Fibroblast of lung (primary cell): ENCODE measurements around the gene BCAS3. TPM values are rescaled to one million over a fixed set of nuclear protein-coding genes. Genes with fewer than 3 reads are reported as not detected.

Experiments used
- DNase-seq, 2 donors: peaks; one replicate each; pipeline versions ENCODE4 v3.0.0 to v3.0.0-alpha.2; 2010; ENCODE audit warnings: low read depth in 2 of 2
- H2AFZ ChIP-seq: 2 replicates; pipeline ENCODE4 v1.5.1; 2012; ENCODE audit warnings: low read length, control low read depth, inconsistent platforms
- H3K27ac ChIP-seq: 2 replicates; pipeline ENCODE4 v1.5.1; 2011; ENCODE audit warnings: low read length, control low read depth; ENCODE audit not compliant: insufficient read depth
- H3K27me3 ChIP-seq: 2 replicates; pipeline ENCODE4 v1.5.1; 2011; ENCODE audit warnings: mild to moderate bottlenecking, low read length; ENCODE audit not compliant: control insufficient read depth, insufficient read depth
- H3K36me3 ChIP-seq: 2 replicates; pipeline ENCODE4 v1.5.1; 2011; ENCODE audit warnings: low read length; ENCODE audit not compliant: control insufficient read depth, insufficient read depth
- H3K4me1 ChIP-seq: 2 replicates; pipeline ENCODE4 v1.5.1; 2011; ENCODE audit warnings: low read length; ENCODE audit not compliant: control insufficient read depth, insufficient read depth; ENCODE audit errors: extremely low read depth
- H3K4me2 ChIP-seq: 2 replicates; pipeline ENCODE4 v1.5.1; 2011; ENCODE audit warnings: low read length, control low read depth; ENCODE audit not compliant: insufficient read depth; ENCODE audit errors: extremely low read depth
- H3K4me3 ChIP-seq, 4 experiments: fragments of 200-600 bp in 1 of 4; sonication (generic) in 1 of 4; replicated peaks in 1 of 4; 2 replicates each; pipeline ENCODE4 v1.5.1; 2011 to 2016; ENCODE audit warnings: low read length in 4 of 4, low read depth in 3 of 4, mild to moderate bottlenecking in 3 of 4, control low read depth in 2 of 4, inconsistent platforms in 1 of 4, mixed read lengths in 1 of 4; ENCODE audit not compliant: insufficient read depth in 1 of 4; ENCODE audit errors: control extremely low read depth in 1 of 4
- H3K79me2 ChIP-seq: 2 replicates; pipeline ENCODE4 v1.5.1; 2012; ENCODE audit warnings: mild to moderate bottlenecking, low read length, inconsistent platforms; ENCODE audit not compliant: control insufficient read depth, insufficient read depth
- H3K9ac ChIP-seq: 2 replicates; pipeline ENCODE4 v1.5.1; 2011; ENCODE audit warnings: mild to moderate bottlenecking, low read length, control low read depth; ENCODE audit not compliant: insufficient read depth
- H3K9me3 ChIP-seq: 2 replicates; pipeline ENCODE4 v1.5.1; 2012; ENCODE audit warnings: low read depth, low read length; ENCODE audit not compliant: control insufficient read depth, insufficient read depth
- H4K20me1 ChIP-seq: 2 replicates; pipeline ENCODE4 v1.5.1; 2011; ENCODE audit warnings: low read length; ENCODE audit not compliant: control insufficient read depth, insufficient read depth; ENCODE audit errors: extremely low read depth
- EZH2 ChIP-seq: IDR thresholded peaks from 2 replicates; pipeline ENCODE4 v1.5.1; 2012; ENCODE audit warnings: low read length, control low read depth, mild to moderate bottlenecking; ENCODE audit errors: missing control alignments
- polyA plus RNA-seq, 2 donors: library from polyadenylated mRNA; depleted of rRNA in 1 of 2; stranded (reverse) in 1 of 2; unstranded in 1 of 2; fragments of >200 nt; gene quantifications; 2 replicates each; pipeline ENCODE4 v1.2.1, GENCODE V29; 2011 to 2012; ENCODE audit warnings: missing spikeins in 1 of 2
- total RNA-seq: library from RNA; depleted of rRNA; stranded (reverse); fragments of >200 nt; gene quantifications from 2 replicates; pipeline ENCODE4 v1.2.1, GENCODE V29; 2014
- TF ChIP-seq, protein P1 (sequence below), 2 donors: IDR thresholded peaks in 1 of 2; conservative IDR thresholded peaks in 1 of 2; 1 replicate in 1 of 2; 2 replicates in 1 of 2; pipeline ENCODE4 v1.5.1; 2011 to 2012; ENCODE audit warnings: low read length in 2 of 2, control low read depth in 1 of 2, inconsistent platforms in 1 of 2, low read depth in 1 of 2, mild to moderate bottlenecking in 1 of 2

Gene BCAS3
- total and polyA plus RNA-seq, 2 donors (not counting 1 experiment from before 2014, with no cell fraction given), result 9.9 to 43.6 TPM

DNA sequence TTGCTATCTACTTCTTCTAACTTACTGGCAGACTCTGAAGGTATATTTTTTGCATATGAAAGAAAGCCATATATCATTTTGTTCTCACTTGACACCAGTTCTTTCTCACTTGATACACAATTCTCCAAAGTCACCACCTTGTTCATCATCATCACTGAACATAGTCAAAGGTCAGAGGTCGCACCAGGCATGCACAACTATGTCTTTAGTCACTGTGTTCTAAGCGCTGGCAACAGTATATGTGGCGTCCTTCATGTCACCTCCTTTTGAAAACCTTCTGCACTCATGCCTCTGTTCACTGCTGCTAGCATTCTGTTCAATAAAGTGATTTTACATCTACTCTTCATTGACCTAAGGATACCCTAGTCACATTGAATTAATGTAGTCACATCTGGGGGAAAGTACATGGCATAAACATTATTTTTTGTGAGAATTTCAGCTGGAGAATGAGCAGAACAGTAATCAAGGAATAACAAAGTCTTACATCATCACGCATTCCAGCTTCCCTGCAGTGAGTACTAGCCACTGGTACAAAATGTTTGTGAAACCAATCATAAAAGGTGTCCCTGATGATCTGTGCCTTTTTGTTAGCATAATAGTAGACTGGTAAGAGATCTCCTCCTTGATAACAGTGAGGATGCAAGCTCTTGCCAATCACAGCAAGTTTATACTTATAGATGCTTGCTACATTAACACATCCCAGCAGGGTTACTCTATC is 754.1 kb downstream of the BCAS3 start:
- Histone ChIP-seq H3K9me3 (no peaks in the 10 kb centered on the region), H3K9ac (no peak overlapping the region), H3K79me2 (no peaks in the 10 kb centered on the region), H2AFZ (no peak overlapping the region), H3K4me2 (no peak overlapping the region), H3K27ac (no peak overlapping the region), H3K4me3 (no peak overlapping the region), H3K4me1 (peaks cover 3% of the 10 kb centered on the region), H3K36me3 (no peaks in the 10 kb centered on the region), H3K27me3 (no peaks in the 10 kb centered on the region), H4K20me1 (no peaks in the 10 kb centered on the region)
- TF ChIP-seq, protein P1, sequence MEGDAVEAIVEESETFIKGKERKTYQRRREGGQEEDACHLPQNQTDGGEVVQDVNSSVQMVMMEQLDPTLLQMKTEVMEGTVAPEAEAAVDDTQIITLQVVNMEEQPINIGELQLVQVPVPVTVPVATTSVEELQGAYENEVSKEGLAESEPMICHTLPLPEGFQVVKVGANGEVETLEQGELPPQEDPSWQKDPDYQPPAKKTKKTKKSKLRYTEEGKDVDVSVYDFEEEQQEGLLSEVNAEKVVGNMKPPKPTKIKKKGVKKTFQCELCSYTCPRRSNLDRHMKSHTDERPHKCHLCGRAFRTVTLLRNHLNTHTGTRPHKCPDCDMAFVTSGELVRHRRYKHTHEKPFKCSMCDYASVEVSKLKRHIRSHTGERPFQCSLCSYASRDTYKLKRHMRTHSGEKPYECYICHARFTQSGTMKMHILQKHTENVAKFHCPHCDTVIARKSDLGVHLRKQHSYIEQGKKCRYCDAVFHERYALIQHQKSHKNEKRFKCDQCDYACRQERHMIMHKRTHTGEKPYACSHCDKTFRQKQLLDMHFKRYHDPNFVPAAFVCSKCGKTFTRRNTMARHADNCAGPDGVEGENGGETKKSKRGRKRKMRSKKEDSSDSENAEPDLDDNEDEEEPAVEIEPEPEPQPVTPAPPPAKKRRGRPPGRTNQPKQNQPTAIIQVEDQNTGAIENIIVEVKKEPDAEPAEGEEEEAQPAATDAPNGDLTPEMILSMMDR (conservative IDR thresholded peaks at IDR 0.05 in 1 of 2, IDR thresholded peaks at IDR 0.05 in 1 of 2; ENCODE audit: low read depth in 1 of 2, low read length in 2 of 2), result no peak
- no peak for TF ChIP-seq EZH2
- DNase-seq, result peak; percentile 27 to 89

DNA sequence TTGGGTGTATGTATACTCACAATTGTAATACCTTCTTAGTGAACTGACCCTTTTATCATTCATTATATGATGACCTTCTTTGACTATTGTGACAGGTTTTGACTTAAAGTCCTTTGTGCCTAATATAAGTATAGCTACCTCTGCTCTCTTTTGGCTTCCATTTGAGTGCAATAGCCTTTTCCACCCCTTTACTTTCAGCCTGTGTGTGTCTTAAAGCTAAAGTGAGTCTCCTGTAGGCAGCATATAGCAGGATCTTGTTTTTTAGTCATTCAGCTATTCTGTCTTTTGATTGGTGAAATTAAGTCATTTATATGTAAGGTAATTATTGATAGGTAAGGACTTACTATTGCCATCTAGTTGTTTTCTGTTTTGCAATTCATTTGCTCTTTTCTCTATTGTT is 758.6 kb downstream of the BCAS3 start:
- TF ChIP-seq, protein P1 (conservative IDR thresholded peaks at IDR 0.05 in 1 of 2, IDR thresholded peaks at IDR 0.05 in 1 of 2; ENCODE audit: low read depth in 1 of 2, low read length in 2 of 2), result no peak
- peaks cover 5% of the 10 kb centered on the region for H3K27me3 ChIP-seq

GRCh38 chr17:61436995-61437704 is 759.5 kb downstream of the BCAS3 start:
- Histone ChIP-seq H3K79me2 (no peaks in the 10 kb centered on the region), H3K4me3 (no peak overlapping the region), H3K27ac (no peak overlapping the region), H3K4me2 (no peak overlapping the region), H4K20me1 (no peaks in the 10 kb centered on the region), H3K9ac (no peak overlapping the region), H3K9me3 (no peaks in the 10 kb centered on the region), H3K36me3 (no peaks in the 10 kb centered on the region), H3K27me3 (peaks cover 5% of the 10 kb centered on the region), H3K4me1 (peaks cover 3% of the 10 kb centered on the region), H2AFZ (no peak overlapping the region)
- TF ChIP-seq EZH2, result no peak
- TF ChIP-seq, protein P1 (conservative IDR thresholded peaks at IDR 0.05 in 1 of 2, IDR thresholded peaks at IDR 0.05 in 1 of 2; ENCODE audit: low read depth in 1 of 2, low read length in 2 of 2), result no peak
- DNase-seq, result no peak

More for the DNA sequence above, 758.6 kb downstream of the BCAS3 start:
- peaks cover 3% of the 10 kb centered on the region for H3K4me1 ChIP-seq
- no peak overlapping the region for H3K27ac ChIP-seq
- H4K20me1 ChIP-seq, result no peaks in the 10 kb centered on the region
- no peak overlapping the region for H3K4me2 ChIP-seq
- no peak overlapping the region for H3K4me3 ChIP-seq
- H3K36me3 ChIP-seq, result no peaks in the 10 kb centered on the region
- no peak overlapping the region for H3K9ac ChIP-seq
- H3K9me3 ChIP-seq, result no peaks in the 10 kb centered on the region
- no peak for DNase-seq
- no peak overlapping the region for H2AFZ ChIP-seq
- H3K79me2 ChIP-seq, result no peaks in the 10 kb centered on the region
